Adrenal gland (tissue), 5 donors: ENCODE data around the gene RGS8.

ENCODE experiments used
- POLR2A ChIP-seq, 2 donors: fragments of 450-650 bp; IDR thresholded peaks; one replicate each; pipeline ENCODE4 v1.6.1; 2017; ENCODE audit warnings: antibody characterized with exemption in 2 of 2, mild to moderate bottlenecking in 2 of 2, moderate library complexity in 1 of 2
- TF ChIP-seq, protein P1 (sequence below), 6 experiments: fragments of 450-650 bp in 4 of 6; fragments of 200-600 bp in 2 of 6; sonication (generic) in 1 of 6; IDR thresholded peaks; 1 replicate in 5 of 6; 2 replicates in 1 of 6; pipeline versions ENCODE4 v1.5.1 to v1.8.0; 2016 to 2021; ENCODE audit warnings: antibody characterized with exemption in 6 of 6, mild to moderate bottlenecking in 2 of 6, moderate library complexity in 1 of 6
- donor health status: DM: no; HTN: no; CAD: no.

DNA sequence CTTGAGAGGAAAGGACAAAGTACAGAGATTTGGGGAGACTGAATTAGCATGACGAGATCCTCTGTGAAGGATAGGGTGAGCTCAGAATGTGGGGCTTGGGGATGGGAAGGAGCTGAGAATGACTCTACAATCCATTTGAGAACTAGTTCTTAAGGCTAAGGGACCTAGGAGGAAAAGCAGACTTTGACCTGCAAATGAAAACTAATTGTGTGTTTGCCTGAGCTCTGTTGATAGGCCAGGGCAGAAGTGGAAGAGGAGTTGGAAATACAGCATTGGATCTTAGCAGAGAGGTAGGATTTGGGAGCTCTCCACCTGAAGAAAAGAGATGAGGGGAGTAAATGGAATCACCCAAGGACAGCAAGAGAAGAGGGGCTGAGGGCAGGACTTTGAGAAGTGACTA is 2.1 kb upstream of the RGS8 start:
- TF ChIP-seq, protein P1, sequence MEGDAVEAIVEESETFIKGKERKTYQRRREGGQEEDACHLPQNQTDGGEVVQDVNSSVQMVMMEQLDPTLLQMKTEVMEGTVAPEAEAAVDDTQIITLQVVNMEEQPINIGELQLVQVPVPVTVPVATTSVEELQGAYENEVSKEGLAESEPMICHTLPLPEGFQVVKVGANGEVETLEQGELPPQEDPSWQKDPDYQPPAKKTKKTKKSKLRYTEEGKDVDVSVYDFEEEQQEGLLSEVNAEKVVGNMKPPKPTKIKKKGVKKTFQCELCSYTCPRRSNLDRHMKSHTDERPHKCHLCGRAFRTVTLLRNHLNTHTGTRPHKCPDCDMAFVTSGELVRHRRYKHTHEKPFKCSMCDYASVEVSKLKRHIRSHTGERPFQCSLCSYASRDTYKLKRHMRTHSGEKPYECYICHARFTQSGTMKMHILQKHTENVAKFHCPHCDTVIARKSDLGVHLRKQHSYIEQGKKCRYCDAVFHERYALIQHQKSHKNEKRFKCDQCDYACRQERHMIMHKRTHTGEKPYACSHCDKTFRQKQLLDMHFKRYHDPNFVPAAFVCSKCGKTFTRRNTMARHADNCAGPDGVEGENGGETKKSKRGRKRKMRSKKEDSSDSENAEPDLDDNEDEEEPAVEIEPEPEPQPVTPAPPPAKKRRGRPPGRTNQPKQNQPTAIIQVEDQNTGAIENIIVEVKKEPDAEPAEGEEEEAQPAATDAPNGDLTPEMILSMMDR (IDR thresholded peaks at IDR 0.05): no peak
- TF ChIP-seq POLR2A (IDR thresholded peaks at IDR 0.05): no peak
